Esophagus squamous epithelium (tissue), 4 donors: ENCODE measurements around the gene UCKL1.

Experiments
- POLR2A ChIP-seq, 4 donors: fragments of 450-650 bp; IDR thresholded peaks; one replicate each; pipeline ENCODE4 v1.6.1; 2017; ENCODE audit warnings: antibody characterized with exemption in 4 of 4, mild to moderate bottlenecking in 4 of 4, moderate library complexity in 3 of 4
- TF ChIP-seq, protein P1 (sequence below), 6 experiments: fragments of 450-650 bp in 4 of 6; fragments of 200-600 bp in 2 of 6; sonication (generic) in 2 of 6; IDR thresholded peaks; one replicate each; pipeline ENCODE4 v1.5.1; 2016 to 2019; ENCODE audit warnings: antibody characterized with exemption in 6 of 6, mild to moderate bottlenecking in 4 of 6, moderate library complexity in 4 of 6

DNA sequence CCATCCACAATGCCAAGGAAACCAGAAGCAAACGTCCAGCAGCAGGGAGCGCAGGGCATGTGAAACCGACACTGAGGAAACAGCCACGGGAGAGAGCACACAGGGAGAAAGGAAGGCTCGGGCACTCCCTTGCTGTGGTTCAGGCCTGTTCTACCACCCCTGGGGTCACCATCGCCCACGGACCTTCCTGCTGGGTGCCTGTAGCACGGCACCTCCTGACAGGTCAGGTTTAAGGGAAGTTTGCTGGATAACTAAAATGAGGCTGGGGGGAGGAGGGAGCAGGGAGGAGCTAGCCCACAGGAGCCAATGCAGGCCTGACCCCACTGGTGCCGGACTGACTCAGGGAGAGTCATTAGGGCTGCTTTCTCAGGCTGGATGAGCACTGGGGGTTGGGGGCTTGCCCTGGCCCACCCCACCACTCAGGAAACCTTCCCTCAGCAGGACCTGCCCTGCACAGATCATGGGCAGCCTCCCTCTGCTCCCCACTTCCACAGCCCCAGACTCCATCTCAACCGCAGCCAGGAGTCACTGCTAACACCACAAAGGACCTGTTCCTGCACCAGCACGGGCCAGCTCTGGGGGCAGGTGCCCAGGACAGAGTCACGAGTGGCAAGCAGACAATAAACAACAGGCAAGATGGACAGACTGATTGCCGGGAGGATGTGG is 2.3 kb downstream of the UCKL1 start:
- TF ChIP-seq, protein P1, sequence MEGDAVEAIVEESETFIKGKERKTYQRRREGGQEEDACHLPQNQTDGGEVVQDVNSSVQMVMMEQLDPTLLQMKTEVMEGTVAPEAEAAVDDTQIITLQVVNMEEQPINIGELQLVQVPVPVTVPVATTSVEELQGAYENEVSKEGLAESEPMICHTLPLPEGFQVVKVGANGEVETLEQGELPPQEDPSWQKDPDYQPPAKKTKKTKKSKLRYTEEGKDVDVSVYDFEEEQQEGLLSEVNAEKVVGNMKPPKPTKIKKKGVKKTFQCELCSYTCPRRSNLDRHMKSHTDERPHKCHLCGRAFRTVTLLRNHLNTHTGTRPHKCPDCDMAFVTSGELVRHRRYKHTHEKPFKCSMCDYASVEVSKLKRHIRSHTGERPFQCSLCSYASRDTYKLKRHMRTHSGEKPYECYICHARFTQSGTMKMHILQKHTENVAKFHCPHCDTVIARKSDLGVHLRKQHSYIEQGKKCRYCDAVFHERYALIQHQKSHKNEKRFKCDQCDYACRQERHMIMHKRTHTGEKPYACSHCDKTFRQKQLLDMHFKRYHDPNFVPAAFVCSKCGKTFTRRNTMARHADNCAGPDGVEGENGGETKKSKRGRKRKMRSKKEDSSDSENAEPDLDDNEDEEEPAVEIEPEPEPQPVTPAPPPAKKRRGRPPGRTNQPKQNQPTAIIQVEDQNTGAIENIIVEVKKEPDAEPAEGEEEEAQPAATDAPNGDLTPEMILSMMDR (IDR thresholded peaks at IDR 0.05): no peak
- no peak for TF ChIP-seq POLR2A (IDR thresholded peaks at IDR 0.05)
